GM19043 (cell line): ENCODE measurements around the gene FOSL1.
A peak's percentile ranks its signal among the peaks of the same experiment; 100 is the strongest.

Experiments
- ATAC-seq: cut with Tn5 transposase; IDR thresholded peaks from one replicate; pipeline ENCODE4 v1.9.1; 2021; ENCODE audit warnings: low read depth; ENCODE audit not compliant: unreplicated experiment

FOSL1 gene

DNA sequence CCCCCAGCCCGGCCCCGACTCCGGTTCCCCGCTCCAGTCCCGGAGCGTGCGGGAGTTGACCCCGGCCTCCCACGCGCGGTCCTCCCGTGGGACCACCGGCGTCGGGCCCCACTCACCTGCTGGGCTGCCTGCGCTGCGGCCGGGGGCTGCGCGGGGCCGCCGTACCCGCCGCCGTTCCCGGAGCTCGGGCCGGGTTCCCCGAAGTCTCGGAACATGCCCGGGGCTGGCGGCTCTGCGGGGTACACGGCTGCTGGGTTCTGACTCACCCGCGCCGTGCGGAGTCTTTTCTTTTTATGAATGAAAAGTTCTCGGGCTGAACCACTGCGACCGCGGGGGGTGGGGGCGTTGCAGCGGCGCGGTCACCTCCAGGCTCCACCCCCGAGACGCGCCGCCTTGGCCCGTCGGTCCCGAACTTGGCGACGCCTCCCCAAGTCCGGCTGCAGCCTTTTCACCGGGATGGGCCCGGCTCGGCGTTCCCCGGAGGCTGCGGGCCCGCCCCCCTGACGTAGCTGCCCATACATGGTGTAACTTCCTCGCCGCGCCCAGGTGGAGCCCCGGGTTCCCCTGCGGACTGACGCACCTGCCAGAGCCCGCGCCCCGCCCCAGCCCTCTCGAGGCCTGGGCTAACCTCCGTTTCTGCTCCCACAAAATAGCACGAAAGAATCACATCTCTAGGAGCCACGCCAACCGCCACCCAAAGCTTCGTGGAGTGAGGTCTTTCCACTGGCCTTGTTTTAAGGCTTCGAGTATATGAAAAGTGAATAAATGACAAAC is at the start of gene FOSL1:
Gene FOSL1, minus strand, starts transcription at position 264 of the 774 bp plus-strand sequence. Its CDS starts 49 bp downstream, at position 215.
- ATAC-seq = peak; percentile 70

DNA sequence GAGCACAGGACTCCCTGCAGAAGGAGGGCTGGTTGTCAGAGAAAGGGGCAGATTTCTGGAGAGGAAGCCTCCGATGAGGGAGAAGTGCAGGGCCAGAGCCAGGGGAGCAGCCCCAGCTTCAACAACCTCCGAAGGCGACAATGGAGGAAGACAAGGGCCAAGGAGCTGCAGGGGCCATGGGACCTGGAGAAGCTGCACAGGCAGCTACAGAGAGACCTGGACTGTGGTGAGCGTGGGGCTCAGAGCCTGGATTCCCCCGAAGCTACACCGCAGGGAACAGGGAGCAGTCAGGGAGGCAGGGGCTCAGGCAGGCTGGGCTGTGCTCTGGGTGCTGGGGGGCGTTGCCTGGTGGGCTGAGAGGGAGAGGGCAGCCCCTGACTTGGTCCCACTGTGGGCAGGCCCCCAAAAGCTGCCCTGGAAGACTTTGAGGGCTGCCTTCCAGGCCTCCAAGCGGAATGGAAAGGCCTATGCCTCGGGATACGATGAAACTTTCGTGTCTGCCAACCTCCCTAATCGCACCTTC is 47.5 kb upstream of the FOSL1 start:
- ATAC-seq = no peak

DNA sequence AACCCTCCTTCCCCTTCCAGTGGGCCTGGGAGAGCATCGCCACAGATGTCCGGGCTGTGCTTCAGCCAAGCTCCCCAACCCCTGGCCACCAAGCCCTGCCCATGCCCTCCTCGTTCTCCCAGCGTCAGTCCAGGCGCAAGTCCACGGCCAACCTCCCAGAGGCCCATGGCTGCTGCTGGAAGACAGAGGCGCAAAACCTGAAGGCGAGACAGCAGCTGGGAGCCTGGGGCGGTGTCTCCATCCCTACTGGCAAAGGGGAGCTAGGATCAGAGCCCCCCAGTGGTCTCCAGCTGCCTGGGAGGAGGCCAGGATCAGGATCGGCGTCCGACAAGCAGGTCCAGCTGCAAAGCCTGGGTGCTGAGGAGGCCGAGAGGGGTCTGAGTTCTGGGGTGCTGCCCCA is 46.9 kb upstream of the FOSL1 start:
- ATAC-seq = no peak

DNA sequence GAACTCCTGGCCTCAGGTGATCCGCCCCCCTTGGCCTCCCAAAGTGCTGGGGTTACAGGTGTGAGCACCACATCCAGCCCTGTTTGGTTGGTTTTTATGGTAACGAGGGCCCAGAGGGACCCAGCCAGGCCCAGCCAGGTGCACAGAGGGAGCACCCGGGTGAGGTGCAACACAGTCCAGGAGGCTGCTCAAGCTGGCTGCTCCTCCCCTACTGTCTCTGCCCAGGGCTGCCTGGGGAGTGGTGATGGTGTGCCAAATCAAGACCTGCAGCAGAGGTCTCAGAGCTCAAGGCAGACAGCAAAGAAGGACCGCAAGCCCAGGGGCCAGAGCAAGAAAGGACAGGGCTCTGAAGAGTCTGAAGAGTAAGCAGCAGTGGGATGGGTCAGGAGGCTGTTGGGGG is 46.5 kb upstream of the FOSL1 start:
- ATAC-seq = no peak

DNA sequence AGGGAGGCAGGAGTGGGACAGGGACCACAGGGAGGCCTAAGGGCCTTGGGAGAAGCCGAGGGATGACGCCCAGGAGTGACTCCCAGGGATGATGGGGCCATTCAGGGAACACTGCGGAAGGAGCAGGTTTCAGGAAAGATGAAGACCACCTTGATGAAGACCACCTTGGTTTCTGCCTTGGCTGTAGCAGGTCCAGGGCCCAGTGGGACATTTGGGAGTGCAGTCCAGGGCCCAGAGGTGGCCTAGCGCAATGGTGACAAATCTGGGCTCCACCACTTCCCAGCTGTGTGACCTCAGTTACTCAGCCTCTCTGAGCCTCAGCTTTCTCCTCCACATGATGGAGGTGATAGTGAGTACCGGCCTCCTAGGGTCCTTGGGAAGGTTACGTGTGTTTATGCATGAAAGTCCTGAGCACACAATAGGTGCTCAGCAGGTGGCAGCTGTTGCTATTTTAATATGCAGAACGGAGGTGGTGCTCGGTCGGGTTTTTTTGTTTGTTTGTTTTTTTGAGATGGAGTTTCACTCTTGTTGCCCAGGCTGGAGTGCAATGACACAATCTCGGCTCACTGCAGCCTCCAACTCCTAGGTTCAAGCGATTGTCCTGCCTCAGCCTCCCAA is 45.9 kb upstream of the FOSL1 start:
- no peak for ATAC-seq

DNA sequence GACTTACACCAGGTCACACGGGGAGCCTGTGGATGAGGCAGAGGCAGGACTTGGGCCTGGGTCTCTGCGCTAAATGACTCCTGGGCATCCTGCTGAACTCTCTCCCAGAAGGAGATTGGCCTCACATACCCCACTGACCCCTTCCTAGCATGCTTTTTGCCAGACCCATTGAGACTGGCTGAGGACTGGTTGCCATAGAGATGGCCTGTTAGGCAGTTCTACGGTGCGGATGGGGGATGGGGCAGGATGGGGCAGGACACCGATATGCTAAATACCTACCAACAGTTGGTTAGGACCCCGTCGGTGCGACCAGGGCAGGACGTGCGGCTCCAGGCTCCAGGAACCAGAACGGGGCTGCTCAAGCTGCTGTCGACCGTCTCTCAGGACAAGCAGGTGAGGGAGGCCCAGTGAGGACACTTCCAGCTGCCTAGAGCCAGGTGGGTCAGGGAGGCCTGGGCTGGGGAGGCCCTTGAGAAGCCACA is 45.3 kb upstream of the FOSL1 start, which contains the start of gene TSGA10IP:
Gene TSGA10IP, plus strand, starts transcription at position 51 of the 482 bp plus-strand sequence. Its CDS starts 196 bp downstream, at position 247.
- ATAC-seq = no peak

DNA sequence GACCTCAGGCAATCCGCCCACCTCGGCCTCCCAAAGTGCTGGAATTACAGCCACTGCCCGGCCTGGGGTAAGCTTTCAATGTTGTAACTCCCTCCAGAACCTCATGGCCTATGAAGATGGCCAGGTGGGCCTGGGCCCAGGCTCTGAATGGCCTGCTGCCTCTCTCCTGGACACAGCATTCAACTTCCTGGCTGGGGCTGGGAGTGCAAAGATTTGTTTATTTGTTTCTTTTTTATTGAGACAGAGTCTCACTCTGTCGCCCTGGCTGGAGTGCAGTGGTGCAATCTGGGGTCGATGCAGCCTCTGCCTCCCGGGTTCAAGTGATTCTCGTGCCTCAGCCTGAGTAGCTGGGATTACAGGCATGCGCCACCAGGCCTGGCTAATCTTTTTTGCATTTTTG is 44.6 kb upstream of the FOSL1 start:
- no peak for ATAC-seq

DNA sequence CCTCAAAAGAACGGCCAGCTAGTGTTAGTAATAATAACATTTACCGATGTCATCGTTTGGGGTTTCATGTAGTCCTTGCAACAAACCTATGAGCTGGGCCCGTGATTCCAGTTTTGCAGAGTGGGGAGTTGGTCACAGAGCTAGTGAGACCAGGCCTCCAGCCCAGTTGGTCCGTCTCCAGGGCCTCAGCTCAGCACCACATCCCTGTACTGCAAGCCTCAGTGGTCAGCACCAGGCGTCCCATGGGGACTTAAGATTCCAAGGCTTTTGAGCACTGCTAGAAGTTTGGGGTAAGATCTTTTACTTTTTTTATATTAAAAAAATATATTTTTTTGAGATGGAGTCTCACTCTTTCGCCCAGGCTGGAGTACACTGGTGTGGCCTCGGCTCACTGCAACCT is 44.0 kb upstream of the FOSL1 start:
- no peak for ATAC-seq

DNA sequence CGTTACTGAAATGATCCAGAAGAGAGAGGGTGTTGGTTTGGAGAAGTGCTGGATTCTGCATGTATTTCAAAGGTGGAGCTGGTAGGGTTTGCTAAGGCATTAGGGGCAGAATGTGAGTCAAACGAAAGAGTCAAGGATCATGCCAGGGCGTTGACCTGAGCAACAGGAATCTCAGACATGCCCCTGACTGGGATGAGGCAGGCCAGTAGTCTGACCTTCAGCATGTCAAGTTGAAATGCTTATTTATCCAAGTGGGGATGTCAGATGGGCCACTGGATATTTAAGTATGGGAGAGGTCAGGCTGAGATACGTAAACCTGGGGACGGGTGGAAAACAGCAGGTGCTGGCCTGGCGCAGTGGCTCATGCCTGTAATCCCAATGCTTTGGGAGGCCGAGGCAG is 42.3 kb upstream of the FOSL1 start:
- no peak for ATAC-seq

DNA sequence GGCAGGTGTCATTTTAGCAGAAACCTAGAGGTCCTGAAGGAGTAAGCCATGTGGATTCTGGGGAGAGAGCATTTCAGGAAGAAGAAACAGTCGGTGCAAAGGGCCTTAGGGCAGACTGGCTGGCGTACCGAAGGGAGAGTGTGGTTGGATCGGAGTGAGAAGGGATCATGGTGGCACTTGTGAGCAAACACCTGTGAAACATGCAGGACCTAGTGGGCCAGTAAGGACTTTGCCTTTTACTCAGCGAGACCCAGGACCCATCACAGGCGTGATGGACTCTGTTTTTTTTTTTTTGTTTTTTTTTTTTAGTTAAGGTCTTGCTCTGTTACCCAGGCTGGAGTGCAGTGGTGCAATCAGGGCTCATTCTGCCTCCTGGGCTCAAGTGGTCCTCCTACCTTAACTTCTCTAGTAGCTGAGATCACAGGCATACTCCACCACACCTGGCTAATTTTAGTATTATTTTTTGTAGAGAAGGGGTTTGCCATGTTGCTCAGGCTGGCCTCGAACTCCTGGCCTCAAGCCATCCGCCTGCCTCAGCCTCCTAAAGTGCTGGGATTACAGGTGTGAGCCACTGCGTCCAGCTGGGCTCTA is 41.6 kb upstream of the FOSL1 start:
- ATAC-seq = no peak

DNA sequence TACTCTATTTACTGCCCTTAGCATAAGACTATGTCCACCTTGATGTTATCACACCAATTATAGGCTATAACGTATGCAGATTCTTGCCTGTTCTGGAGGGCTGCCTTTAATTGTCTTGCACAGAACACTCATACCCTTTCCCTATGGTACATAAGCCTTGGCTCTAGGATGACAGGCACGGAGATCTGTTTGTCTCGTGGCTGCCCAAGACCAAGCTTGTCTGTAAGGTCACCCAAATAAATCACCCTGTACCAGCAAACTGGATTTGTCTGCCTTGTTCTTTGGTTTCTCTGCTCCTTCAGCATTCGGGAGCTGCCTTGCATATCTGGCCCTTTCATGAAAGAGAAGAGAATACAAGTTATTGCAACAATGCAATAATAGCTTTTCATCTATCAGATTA is 37.6 kb upstream of the FOSL1 start:
- no peak for ATAC-seq

DNA sequence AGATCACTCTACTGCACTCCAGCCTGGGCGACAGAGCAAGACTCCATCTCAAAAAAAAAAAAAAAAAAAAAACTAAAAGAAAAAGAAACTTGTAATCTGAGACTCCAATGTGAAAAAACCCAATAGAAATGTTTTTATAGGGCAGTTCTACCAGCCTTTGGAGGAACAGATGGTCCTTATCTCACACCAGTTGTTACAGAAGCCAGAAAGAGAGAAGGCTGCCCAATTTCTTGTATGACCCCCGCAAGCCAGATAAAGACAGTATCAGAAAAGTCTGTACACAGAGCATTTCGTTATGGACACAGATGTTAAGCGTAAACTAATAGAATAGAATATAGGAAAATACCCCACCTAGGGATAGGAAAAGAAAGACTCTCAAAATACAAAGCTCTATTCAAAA is 33.8 kb upstream of the FOSL1 start:
- ATAC-seq = no peak

DNA sequence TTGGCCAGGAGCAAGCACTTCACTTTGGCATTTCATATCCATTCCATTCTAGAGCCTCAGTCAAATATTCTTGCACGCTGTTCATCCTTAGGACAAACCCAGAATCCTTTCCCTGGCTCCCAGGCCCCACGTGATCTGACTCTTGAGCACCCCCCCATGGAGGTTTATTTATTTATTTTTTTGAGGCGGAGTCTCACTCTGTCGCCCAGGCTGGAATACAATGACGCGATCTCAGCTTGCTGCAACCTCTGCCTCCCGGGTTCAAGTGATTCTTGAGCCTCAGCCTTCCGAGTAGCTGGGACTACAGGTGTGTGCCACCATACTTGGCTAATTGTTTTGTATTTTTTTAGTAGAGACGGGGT is 32.4 kb upstream of the FOSL1 start:
- ATAC-seq = no peak

DNA sequence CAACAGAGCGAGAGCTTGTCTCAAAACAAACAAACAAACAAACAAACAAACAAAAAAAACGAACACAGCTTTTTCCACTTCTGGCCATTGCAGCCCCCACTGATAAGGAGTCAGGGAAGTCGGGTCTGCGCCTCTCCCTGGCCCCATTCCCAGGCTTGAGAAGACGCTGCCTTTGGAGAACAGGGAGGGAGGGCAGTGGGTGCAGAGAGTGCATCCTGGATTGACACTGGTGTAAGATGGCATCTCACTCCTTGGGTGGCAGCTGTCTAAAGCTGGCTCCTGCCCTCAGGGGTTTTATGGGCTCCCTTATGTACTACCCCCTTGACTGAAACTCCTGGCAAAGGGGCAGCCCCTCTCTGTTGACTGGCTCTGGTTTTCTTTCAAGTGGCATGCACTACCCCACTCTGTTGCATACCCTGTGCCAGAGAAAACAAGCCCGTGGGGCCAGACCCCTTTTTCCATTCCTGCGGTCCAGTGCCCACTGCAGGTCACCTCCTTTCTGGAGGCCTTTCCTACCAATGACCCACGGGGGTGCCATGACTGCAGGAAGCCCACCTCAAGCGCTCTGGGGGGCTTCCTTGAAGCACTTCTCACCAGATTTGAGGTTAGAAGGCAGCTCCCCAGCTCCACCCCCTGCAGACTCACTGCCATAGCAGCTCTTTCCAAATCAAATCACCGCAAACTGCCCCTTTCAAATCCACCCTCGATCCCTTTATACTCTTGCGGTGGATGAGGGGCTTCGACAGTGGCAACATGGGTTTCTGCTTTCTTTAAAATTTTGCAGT is 31.8 kb upstream of the FOSL1 start:
- ATAC-seq = no peak

DNA sequence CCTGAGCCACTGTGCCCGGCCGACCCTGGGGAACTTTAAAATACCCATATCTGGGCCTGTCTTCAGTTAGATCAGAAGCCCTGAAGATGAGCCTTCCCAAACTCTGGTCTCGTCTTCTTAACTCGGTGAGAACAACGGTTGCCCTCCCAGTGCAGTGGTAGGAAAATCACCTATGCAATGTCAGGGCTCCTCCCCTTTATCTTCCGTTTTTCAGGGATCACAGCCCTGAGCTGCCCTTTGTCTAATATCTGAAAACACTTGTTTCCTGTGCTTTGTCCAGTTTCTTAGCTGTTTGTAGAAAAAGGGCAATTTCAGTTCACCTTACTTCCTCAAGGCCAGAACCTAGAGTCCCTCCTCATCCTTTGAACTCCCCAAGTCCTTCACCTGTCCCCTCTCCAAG is 28.5 kb upstream of the FOSL1 start:
- no peak for ATAC-seq

DNA sequence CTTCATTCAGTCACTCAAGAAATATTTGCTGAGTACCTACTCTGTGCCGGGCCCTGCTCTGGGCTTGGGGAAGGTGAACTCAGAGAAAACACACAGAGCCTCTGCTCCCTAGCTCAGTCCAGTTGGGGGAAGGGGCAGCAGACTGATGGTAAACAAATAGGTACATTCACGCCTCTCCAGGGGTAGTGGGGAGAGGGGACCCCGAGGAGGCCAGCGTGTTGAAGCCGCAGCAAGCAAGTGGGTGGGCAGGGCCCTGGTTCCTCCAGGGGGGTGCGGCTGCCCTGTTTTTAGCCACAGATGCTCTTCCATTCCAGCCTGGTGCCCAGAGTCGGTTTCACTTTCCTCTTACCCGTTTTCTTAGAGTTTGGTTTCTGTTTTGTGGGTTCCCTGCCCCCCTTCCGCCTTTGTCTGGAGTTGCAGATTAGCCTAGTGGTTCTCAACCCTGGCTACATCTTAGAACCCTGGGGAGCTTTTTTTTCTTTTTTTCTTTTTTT is 27.8 kb upstream of the FOSL1 start:
- no peak for ATAC-seq

DNA sequence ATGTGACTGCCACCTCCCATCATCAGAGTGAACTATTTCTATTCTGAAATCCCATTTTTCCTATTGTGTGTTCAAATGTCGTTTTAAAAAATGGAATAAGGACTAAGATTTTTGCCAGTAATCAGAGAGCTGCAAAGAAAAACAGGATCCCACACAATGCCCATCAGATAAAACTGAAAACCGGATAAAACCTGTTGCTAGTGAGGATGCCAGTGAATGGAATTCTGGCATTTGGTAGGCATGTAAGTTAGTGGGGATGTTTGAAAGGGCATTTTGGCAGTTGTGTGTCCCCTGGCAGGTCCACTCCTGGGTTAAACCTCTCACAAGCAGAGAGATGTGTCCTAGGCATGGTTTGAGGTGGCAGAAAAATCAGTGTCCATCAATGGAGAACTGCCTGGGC is 25.2 kb upstream of the FOSL1 start:
- no peak for ATAC-seq

DNA sequence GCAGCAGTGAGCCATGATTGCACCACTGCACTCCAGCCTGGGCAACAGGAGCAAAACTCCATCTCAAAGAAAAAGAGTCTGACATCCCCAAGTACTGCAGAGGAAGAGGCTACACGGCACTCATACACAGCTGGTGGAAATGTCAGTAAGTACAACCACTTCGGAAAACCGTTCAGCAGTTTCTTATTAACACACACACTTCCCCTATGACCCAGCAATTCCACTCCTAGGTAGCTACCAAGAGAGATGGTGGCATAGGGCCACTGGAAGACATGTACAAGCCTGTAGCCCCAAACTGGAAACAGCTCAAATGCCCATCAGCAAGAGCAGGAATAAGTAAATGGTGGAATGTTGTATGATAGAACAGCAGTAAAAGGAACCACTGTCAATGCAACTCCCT is 22.4 kb upstream of the FOSL1 start:
- ATAC-seq = no peak

DNA sequence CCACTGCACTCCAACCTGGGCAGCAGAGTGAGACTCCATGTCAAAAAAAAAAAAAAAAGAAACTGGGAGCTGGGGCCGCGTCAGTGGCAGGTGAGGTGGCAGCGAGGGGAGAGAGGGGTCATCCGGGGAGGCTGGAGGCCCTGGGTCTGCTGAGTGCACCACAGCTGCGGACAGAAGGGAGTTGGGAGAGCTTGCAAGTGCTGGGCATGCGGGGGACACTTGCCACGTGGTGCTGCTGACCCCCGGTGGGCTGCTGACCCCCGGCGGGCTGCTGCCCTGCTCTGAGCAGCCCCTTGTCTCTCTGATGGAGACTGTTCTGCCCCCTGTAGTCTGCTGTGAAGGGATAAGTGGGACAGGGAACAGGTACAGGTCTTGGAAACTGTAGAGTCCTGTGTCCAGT is 21.7 kb upstream of the FOSL1 start:
- no peak for ATAC-seq

DNA sequence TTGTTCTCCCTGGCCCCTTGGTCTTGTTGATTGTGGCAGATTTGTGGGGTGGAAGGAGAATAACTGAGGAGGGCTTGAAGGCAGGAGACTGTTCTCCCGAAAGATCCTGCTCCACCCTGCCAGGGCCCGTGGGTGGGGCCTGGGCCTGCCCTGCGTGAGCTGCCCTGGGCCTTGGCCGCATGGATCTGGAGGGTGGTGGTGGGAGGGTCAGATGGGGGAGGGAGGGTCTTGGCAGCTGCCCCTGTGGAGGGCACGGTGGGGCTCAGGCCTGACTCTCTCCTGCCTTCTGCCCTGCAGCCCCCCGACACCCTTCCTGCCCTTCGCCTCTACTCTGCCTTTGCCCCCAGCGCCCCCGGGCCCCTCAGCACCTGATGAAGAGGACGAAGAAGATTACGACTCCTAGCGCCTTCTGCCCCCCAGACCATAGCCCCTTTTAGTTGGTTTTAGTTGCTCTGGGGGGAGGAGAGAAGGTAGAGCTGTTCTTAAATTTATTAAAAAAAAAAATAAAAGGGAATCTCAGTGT is 20.9 kb upstream of the FOSL1 start:
- ATAC-seq = no peak
